Ovary (tissue), 3 donors: ENCODE data around the gene TNS1.

Experiments used
- CTCF ChIP-seq, 3 donors: fragments of 450-650 bp in 2 of 3; fragments of 200-600 bp in 1 of 3; IDR thresholded peaks; one replicate each; pipeline versions ENCODE4 v1.5.1 to v1.8.0; 2016 to 2022; ENCODE audit warnings: antibody characterized with exemption in 3 of 3, mild to moderate bottlenecking in 1 of 3
- POLR2A ChIP-seq: fragments of 450-650 bp; IDR thresholded peaks from one replicate; pipeline ENCODE4 v1.6.1; 2017; ENCODE audit warnings: antibody characterized with exemption, mild to moderate bottlenecking, moderate library complexity
- donor health status: DM: no; HTN: no; CAD: no.

- TF ChIP-seq CTCF (IDR thresholded peaks at IDR 0.05): no peak
- TF ChIP-seq POLR2A: no peak
Observed at GRCh38 chr2:217998926-217999594, 3.7 kb downstream of the TNS1 start.
